GM12892 (cell line): ENCODE data around the gene ALK.

ENCODE experiments used
- POLR2A ChIP-seq: IDR thresholded peaks from 2 replicates; pipeline ENCODE4 v1.6.1; 2011; ENCODE audit warnings: low read depth, low read length, control low read depth
- POLR2AphosphoS5 ChIP-seq: IDR thresholded peaks from 2 replicates; pipeline ENCODE4 v1.6.1; 2011; ENCODE audit warnings: low read depth, low read length, control low read depth
- TAF1 ChIP-seq: IDR thresholded peaks from 2 replicates; pipeline ENCODE4 v1.6.1; 2011; ENCODE audit warnings: low read depth, mild to moderate bottlenecking, control low read depth, low read length, borderline replicate concordance

DNA sequence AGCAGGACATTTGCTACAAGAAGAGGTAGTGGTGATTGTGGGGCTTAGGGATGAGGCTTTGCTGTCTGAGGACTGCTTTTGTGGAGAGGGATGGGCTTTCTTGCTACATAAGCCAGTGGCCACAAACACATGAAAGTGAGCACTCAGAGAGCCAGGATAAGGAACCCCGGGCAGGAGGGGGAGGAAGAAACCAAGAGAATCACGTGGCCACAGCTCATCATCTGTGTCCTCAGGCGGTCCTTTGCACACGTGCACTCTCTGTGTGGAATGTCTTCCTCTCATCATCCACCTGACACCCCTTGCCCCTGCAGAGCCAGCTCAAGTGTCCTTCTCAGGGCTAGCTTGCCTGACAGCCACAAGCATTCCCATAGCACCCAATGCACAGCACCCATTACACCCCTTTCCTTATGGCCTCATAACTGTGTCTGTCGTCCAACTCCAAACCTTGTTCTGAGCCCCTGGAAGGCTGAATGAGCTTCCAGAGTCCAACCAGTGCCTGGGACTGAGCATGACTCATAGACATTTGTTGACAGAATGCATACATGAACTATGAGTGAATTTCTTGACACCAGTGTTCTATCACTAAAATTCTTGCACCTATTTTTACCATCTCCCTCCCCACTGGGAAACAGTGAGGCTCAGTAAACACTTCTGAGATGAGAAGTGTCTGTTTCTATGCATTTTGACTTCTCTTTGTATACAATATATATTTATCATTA lies 398.3 kb downstream of the ALK start:
- TF ChIP-seq POLR2A (no peak), POLR2AphosphoS5 (no peak), TAF1 (no peak)
